GM18511 (cell line): ENCODE data around the gene RAP1GAP2.

Experiments
- ATAC-seq: cut with Tn5 transposase; IDR thresholded peaks from one replicate; pipeline ENCODE4 v1.9.1; 2021; ENCODE audit warnings: mild to moderate bottlenecking, moderate library complexity; ENCODE audit not compliant: unreplicated experiment

Gene RAP1GAP2

DNA sequence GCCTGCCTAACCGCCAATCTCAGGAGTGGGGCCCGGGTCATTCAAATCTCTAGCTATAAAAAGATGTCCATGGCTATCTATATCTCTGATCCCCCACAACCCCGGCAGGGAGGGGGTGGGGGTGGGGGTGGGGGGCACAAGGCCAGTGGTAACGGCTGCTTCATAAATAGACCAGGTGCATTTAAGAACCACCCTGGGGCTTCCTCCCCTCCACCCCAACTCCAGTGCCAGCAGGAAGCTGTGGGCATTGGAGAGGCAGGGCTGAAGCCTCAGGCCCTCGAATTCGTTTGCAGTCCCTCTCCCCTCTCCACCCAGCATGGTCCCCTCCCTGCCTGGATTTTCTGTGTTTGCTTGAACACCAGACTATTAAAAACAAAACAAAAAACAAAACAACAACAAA, 56.0 kb downstream of the RAP1GAP2 start:
- no peak for ATAC-seq

DNA sequence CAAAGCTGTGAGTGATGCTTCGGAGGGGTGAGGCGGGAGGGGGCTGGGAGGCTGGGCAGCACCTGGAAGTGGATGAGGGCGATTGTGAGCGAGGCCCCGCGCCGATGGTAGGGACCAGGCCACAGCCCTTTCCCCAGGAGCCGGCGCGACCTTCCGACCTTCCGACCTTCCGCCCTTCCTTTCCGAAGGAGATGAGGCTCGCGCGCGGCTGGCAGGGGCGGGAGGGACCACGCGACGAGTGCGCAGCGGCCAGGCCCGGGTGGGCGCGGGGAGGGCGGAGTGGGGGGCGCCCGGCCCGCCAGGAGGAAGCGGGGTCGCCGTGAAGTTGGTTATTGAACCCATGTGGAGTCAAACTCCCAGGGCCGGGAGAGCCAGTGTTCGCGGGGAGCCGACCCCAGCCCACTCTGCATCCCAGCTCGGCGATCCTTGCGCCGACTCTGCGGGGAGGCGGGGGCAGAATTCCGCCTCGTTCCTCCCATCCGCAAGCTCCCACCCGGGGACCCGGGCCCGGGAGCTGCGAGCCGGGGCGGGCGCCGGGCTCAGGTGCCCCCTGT, 56.6 kb downstream of the RAP1GAP2 start:
- ATAC-seq, result no peak

DNA sequence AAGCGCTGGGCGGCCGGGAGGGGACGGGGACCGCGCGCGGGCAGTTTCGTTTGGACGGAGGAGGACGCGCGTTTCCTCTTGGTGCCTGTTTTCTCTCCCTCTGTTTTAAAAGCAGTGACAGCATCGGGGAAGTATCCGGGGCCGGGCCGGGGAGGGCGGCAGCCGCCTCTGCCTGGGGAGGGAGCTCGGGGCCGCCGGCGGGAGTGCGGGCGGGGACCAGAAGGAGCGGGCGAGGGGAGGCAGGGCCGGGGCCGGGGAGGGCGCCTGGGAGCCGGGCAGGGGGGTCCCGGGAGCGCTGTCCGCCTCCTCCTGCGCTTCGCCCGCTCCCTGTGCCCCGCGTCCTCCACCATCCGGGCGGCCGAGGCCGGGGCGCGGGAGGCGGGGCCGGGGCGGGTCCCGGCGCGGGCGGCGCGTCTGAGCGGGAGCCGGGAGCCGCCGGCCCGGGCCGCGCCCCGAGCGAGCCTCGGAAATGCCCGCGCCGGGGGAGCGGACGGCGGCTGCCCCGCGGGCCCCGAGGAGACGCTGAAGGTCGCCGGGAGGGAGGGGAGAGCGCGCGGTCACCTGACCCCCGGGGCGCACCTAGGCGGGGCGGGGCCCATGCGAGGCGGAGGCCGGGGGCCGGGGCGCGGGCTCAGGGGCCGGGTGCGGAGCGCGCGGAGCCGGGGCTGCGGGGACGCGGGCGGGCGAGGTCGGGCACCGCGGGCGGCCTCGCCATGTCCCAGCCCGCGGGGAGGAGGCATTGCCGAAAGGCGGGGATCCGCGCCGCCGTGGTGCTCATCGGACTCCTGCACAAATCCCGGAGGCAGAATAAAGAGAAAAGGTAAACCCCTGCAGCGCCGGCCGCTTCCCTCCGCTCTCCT, 57.3 kb downstream of the RAP1GAP2 start:
- no peak for ATAC-seq

DNA sequence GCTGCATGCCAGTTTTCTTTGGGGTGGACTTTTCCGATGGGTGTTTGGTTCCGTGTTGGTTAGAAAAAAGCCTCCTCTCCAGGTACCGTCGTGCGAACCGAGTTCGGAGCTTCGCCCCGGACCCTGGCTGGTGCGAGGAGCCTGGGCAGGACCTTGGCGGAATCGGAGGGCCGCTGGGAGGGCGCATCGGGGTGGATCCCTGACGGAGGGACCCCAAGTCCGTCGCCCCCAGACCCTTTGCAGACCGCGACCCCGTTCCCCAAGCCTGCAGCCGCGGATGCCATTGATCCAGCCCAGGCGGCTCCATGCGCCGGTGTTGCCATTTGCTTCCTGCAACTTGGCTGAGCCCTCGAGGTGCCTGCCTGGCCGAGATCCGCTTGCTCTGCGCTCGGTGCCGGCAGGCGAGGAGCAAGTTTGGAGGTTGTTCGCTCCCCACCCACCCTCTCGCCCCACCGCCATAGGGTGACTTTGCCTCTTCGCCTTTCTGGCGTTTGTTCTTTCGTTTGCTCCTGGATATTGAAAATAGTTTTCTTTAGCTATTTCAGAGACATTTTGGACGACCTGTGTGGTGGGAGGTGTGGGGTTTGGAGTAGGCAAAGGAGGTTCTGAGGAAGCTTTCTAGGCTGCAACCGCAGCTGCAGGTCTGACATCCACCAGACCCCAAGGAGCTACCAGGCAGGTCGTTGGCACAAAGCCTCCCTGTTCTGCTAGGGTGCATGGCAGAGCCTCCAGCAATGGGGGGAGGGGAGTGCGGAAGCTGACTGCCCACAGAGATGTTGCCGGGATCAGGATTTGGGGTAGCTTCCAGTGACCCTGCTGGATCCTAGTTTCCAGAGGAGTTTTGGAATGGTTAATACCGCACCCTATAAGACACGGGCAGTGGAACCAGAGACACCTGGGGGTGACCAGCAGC, 58.2 kb downstream of the RAP1GAP2 start:
- ATAC-seq, result no peak

DNA sequence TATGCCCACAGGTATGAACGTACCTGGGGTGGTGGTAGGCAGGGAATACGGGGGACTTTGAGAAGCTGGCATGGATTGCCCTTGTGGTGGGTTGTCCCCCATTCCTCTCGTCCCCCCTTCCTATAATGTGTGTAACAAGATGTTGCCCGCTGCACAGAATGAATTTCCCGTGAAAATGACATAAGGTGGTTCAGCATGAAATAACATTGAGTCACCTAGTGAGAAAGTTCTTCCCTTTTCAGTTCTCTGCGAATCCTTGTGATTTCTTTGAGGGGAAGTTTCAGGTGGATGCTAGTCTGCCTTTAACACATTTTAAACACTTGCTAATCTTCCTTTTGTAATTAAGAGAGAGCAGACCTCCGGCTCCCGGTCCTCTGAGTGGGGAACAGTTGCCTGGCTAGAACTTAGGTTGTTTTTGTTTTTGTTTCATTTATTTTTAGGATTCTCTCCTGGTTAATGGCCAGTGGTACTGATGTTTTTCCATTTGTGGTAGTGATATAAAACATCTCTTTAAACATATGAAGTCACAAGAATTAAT, 58.9 kb downstream of the RAP1GAP2 start:
- no peak for ATAC-seq

DNA sequence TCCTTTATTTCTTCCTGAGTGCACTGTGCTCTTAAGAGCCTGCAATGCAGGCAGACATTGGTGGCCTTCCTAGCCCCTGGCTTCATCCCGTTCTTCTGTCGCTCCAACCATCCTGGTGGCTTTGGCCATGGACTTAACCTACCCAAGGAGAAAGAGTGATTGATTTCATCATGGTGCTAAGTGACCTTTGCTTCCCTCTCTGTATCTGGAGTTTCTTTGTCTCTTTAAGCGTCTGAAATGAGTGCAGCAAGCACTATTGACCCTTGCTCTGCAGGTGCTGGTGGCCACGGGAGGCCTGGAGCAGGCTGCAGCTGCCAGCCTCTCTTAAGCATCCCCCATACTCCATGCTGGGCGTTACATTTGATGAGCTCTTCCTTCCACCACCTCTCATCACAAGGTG, 60.5 kb downstream of the RAP1GAP2 start:
- ATAC-seq, result no peak

DNA sequence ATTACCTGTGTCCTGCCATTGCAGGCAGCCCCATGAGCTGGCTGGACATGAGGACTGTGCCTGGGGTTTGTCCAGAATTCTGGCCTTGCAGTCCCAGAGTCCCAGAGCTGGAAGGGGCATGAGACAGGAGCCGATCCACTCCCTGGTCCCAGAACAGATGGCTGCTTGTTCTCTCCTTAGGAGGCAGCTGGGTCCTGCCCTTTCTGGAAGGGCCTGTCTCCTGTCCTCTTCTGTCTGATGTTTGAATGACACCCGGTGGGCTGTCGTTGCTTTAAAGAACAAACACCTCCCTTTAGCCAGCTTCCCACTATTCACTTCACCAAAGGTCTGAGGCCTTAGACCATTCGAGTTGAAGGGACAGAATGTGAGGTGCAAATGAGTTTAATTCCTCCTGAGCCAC, 63.8 kb downstream of the RAP1GAP2 start:
- ATAC-seq, result no peak

DNA sequence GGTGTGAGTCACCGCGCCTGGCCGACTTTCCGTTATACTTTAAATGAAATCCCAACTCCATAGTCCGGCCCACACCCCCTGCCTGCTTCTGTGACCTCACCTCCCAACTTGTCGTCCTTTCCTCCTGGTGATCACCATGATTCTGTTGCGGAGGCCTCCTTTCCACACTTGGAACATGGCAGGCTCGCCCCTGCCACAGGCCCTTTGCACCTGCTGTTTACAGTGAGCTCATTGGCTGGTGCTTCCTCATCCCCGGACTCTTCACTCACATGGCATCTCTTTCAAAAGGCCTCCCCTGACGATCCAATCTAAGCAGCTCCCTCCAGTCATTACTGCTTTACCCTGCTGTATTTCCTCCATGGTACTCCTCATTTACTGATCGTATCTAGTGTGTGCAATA, 64.6 kb downstream of the RAP1GAP2 start:
- no peak for ATAC-seq

DNA sequence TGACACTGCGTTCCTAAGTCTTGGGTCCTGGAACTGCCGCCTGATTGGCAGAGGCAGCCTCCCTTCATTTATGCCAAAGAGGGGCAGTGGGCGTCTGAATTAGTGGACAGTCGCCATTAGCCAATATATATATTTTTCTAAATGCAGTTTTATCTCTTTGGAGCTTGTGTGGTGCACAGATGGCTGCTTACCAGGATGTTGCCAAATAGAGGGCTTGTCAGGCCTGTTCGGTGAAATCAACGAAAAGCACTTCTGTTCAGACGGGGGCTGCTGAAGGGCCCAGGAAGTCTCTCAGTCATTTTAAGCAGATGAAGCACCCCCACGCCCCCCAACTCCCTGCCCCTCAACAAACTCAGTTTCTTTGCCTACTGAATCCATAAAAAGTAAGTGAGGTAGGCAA, 66.0 kb downstream of the RAP1GAP2 start:
- no peak for ATAC-seq

DNA sequence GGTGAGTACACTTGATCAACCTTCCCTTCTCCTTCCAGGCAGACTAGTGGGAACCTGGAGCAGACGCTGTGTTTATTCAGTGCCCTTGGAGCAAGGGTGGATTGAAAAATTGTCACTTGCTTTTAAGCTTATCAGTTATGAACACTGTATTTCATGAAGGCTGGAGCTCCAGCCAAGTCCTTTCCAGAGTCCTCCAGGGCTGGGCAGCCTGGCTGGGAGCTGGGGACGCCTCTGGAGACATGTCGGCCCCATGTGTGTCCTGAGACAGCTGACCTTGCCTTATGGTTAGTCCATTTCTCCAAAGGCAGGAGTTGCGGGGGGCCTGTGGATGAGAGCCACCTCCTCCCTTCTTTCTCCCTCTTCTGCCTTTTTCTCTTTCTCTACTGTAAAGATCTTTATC, 67.0 kb downstream of the RAP1GAP2 start:
- no peak for ATAC-seq

DNA sequence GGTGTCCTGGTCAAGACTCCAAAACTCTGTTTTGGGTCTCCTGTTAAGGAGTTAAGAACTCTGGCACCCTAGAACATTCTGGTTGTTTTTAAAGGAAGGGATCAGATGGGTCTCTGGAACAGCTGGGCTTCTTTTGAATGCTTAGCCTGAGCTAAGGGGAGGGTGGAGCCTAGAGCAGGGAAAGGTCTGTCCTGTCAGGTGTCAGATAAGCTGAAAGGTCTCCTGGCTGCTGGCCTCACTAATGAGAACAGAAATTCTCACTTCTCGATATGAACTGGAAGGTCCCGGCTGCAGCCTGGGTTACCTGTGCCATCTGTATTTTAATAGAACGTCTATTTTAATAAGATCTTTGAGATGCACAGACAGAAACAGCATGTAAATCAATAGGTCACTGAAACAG, 69.0 kb downstream of the RAP1GAP2 start:
- no peak for ATAC-seq

DNA sequence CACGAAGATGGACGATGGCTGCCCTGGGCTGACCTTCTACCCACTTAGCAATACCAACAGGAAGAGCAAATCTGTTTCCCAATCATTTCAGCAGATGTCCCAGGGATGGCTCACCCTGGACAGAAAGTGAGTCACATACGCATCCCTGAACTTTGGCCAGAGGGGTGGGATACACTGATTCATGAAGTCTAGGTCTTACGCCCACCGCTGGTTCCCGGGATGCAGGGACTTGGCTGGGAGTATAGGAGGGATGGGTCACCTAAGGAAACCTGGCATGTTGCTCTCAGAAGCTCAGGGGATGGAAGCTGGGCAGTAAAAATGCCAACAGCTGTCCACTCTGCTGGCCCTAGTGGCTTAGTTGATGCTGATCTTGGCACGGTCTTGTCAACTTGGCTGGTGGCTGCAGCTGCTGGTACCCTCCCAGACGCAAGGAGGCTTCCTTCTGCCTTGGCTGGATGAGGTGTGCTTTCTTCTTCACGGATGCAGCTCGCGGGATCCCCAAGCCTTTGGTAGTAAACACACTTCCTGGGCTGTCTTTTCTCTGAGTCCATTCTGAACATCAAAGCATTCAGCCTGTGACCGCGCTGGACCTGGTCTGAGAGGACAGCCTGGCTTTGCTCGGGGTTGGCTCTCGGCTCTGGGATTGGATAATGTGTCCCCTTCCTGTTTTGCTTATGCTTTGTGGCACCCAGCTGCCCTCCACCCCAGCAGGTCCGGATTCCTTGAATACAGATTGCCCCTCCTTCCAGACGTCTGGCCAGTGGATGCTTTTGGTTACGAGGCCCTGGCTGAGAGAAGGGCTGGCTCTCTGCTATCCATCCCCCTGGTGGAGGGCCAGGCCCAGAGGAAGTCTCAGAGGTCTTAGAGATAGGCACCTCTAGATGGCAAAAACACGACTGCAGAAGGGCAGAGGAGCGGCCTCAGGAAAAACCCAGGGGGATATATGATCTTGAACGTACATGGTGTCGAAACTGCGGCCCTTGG, 71.5 kb downstream of the RAP1GAP2 start:
- ATAC-seq, result no peak

DNA sequence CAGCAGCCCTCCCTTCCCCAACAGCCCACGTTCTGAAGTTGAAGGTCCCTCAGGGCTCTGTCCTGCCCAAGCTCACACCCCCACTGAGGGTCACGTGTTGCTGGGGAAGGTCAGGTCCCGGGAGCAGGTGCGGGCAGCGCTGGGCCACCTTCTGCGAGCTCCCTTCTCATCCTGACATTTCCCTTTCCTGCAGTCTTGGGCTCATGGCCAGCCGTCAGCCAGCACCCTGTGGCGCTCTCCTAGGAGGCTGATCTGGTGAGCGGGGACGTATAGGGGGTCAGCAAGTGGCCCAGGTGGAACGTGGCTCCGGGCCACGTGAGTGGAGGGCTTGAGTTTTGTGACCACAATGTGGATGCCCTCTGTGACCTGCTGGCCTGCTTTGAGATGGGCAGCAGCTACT, 73.4 kb downstream of the RAP1GAP2 start:
- ATAC-seq, result no peak

DNA sequence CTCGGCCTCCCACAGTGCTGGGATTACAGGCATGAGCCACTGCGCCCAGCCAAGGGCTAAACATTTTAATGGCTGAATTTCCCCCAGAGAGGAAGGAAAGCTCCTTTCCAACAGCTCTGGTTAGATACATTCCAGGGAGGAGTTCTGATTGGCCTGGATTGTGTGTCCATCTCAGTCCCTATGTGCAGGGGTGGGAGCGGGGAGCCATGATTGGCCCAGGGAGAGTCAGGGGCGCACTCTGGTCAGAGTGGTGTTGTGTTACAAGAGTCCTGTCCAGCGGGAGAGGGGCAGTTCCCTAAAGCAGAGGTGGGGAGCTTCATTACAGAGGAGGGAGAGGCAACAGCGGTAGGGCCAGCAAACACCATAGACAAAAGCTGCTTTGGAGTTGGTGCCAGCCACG, 75.0 kb downstream of the RAP1GAP2 start:
- no peak for ATAC-seq

DNA sequence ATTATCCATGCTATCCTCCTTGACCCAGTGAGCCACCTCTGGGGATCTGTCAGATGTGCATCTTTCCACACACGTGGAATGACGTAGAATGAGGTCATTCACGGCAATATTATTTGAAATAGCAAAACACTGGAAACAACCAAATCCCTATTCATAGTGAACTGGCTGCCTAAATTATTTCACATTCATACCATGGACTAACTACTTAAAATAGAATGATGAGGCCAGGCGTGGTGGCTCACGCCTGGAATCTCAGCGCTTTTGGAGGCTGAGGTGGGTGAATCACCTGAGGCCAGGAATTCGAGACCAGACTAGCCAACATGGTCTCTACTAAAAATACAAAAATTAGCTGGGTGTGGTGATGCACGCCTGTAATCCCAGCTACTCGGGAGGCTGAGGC, 75.5 kb downstream of the RAP1GAP2 start:
- ATAC-seq, result no peak

DNA sequence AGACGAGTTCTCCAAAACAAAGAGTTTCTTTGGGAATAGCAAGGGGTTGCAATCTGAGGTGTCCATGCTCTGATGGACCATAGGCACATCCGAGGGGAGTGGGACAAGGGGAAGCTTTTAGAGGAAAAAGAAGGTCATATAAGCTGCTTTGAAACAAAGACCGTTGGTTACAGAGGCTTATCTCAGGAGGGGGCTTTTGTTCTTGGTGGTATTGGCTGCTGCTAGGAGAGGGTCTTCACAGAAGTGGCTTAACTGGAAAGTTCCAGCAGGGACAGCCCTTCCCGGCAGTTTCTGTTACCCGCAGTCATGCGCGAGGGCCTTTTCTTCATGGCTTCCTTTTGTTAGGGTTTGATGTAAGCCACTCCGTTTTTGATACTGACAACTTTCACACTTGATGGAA, 76.0 kb downstream of the RAP1GAP2 start:
- no peak for ATAC-seq

DNA sequence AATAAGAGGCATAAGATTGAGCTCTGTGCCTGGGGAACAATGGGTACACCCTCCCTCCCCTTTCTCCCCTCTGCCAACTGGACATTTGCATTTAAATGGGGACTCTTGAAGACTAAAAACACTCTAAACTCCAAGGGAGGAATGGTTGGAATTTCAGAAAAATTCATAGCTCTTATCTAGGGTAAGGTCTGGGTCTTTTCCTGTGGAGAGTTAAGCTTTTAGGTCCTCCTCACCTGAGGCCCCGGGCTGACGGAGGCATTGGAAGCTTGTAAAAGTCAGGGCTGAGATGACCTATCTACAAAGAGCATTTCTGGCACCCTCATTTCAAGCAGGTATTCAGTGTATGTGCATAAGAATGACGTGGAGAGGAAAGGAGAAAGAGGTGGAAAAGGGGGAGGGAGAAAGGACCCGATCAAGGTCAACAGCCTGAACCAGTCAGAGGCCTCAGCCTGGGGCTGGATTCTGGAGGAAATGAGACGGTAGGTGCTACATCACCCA, 78.0 kb downstream of the RAP1GAP2 start:
- ATAC-seq, result no peak

DNA sequence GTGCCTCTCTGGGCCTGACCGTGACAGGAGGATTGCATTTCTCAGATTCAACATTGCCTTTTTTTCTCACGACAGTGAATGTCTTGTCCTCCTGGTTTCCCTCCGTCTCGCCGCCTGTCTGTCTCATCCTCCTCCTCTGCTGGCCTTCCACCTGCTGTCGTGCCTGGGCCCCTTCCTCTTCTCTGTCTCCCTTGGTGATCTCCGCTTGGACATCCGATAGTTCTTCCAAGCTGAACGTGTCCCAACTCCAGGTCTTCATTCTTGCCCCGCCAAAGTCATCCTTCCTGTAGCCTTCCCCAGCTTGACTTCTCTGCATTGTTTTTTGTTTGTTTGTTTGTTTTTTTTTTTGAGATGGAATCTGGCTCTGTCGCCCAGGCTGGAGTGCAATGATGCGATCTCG, 79.4 kb downstream of the RAP1GAP2 start:
- ATAC-seq, result no peak

DNA sequence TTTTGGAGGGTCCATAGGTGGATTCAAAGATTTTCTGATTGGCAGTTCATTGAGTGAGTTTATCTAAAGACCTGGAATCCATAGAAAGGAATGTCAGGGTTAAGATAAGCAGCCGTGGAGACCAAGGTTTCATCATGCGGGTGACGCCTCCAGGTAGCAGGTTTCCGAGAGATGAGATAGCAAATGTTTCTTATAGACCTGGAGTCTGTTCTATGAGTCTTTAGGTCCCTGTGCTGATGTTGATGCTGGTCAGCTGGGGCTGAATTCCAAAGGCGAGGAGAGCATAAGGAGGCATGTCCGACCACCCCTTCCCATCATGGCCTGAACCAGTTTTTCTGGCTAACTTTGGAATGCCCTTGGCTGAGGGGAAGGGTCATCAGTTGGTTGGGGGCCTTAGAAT, 80.2 kb downstream of the RAP1GAP2 start:
- no peak for ATAC-seq

DNA sequence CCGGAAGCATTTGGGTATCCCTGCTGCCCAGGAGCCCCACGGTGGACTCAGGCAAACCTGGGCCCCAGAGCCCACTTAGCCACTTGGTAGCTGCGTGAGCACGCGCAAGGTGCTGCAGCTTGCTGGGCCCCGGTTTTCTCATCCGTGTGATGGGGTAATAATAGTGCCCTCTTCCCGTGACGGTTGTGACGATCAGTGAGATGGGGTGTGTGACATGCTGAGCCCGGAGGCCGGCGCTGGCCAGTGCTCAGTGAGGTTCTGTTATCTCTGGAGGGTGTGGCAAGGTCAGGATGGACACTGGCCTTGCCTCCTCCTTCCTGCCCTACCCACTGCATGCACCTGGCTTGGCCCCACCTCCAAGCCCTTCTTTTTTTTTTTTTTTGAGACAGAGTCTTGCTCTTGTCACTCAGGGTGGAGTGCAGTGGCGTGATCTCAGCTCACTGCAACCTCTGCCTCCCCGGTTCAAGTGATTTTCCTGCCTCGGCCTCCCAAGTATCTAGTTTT, 82.6 kb downstream of the RAP1GAP2 start:
- no peak for ATAC-seq
